Vagina (tissue), 2 donors: ENCODE measurements around the gene MAN1C1. TPM values are rescaled to one million over a fixed set of nuclear protein-coding genes. Genes with fewer than 3 reads are reported as not detected.

ENCODE experiments used
- DNase-seq, 2 donors: peaks; one replicate each; pipeline ENCODE4 v3.0.0-alpha.2; 2017; ENCODE audit errors: extremely low spot score in 2 of 2
- H3K27ac ChIP-seq: fragments of 200-600 bp; sonication (generic); one replicate; pipeline ENCODE4 v1.5.1; 2019
- H3K27me3 ChIP-seq: fragments of 200-600 bp; sonication (generic); one replicate; pipeline ENCODE4 v1.5.1; 2019
- H3K36me3 ChIP-seq, 2 donors: fragments of 200-600 bp; sonication (generic); one replicate each; pipeline ENCODE4 v1.5.1; 2017 to 2019
- H3K4me1 ChIP-seq: fragments of 200-600 bp; sonication (generic); one replicate; pipeline ENCODE4 v1.5.1; 2019
- H3K4me3 ChIP-seq, 2 donors: fragments of 200-600 bp; sonication (generic); 1 replicate in 1 of 2; 2 replicates in 1 of 2; pipeline ENCODE4 v1.5.1; 2016 to 2019
- H3K9me3 ChIP-seq: fragments of 200-600 bp; sonication (generic); one replicate; pipeline ENCODE4 v1.5.1; 2019
- POLR2A ChIP-seq, 2 donors: fragments of 450-650 bp; IDR thresholded peaks; one replicate each; pipeline ENCODE4 v1.6.1; 2017; ENCODE audit warnings: antibody characterized with exemption in 2 of 2, mild to moderate bottlenecking in 2 of 2, moderate library complexity in 2 of 2
- POLR2AphosphoS5 ChIP-seq, 2 donors: sonication (generic); formaldehyde crosslinking; IDR thresholded peaks; one replicate each; pipeline ENCODE4 v1.9.0; 2017; ENCODE audit warnings: antibody characterized with exemption in 2 of 2, mild to moderate bottlenecking in 2 of 2, low read depth in 1 of 2; ENCODE audit not compliant: insufficient read depth in 1 of 2
- intact Hi-C: fragments of 100-400 bp; cut with DNase I; formaldehyde crosslinking; loops from one replicate; pipeline ENCODE4 v1.15.1; 2023
- total RNA-seq: library from RNA; depleted of rRNA; stranded (reverse); fragments of >200 nt; gene quantifications from one replicate; pipeline ENCODE4 v1.2.3, GENCODE V29; 2016
- TF ChIP-seq, protein P1 (sequence below), 3 experiments: fragments of 450-650 bp in 2 of 3; fragments of 200-600 bp in 1 of 3; sonication (generic) in 1 of 3; IDR thresholded peaks; one replicate each; pipeline ENCODE4 v1.5.1; 2017 to 2019; ENCODE audit warnings: antibody characterized with exemption in 3 of 3, mild to moderate bottlenecking in 2 of 3, moderate library complexity in 2 of 3

The MAN1C1 gene
- total RNA-seq, 1 donor from 2014 or later = 31.4 TPM

DNA sequence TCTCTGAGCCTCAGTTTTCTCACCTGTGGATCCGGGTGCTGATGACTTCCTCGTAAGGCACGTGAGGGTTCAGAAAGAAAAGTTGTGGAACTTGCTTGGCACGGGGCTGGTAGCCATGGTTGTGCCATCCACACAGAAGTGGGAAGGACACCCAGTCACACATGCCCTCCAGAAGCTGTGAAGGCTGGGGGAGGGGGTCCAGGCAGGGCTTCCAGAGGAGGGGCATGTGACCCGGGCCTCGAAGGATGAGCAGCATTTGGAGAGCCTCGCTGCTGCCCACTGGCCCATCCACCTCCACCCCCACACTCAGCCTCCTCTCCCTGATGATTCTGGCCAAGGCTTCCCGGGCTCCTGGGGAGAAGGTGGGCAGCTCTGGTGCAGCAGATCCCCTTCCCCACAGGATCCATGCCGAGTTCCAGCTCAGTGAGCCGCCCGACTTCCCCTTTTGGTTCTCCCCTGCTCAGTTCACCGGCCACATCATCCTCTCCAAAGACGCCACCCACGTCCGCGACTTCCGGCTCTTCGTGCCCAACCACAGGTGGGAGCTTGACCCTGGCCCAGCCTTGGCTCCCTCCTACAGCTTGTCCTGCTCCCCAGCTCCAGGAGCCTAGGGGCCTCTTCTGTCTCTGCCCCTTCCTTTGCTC, 192.8 kb downstream of the MAN1C1 start:
- Histone ChIP-seq H3K9me3 (no peaks in the 10 kb centered on the region), H3K4me1 (peaks cover 34% of the 10 kb centered on the region), H3K27ac (no peak overlapping the region), H3K27me3 (no peaks in the 10 kb centered on the region), H3K4me3 (no peak overlapping the region), H3K36me3 (peaks cover 0 to 19% of the 10 kb centered on the region in 2 donors)
- TF ChIP-seq POLR2A (IDR thresholded peaks at IDR 0.05) = no peak
- TF ChIP-seq POLR2AphosphoS5 (IDR thresholded peaks at IDR 0.05; ENCODE audit: insufficient read depth in 1 of 2, low read depth in 1 of 2) = no peak
- TF ChIP-seq, protein P1, sequence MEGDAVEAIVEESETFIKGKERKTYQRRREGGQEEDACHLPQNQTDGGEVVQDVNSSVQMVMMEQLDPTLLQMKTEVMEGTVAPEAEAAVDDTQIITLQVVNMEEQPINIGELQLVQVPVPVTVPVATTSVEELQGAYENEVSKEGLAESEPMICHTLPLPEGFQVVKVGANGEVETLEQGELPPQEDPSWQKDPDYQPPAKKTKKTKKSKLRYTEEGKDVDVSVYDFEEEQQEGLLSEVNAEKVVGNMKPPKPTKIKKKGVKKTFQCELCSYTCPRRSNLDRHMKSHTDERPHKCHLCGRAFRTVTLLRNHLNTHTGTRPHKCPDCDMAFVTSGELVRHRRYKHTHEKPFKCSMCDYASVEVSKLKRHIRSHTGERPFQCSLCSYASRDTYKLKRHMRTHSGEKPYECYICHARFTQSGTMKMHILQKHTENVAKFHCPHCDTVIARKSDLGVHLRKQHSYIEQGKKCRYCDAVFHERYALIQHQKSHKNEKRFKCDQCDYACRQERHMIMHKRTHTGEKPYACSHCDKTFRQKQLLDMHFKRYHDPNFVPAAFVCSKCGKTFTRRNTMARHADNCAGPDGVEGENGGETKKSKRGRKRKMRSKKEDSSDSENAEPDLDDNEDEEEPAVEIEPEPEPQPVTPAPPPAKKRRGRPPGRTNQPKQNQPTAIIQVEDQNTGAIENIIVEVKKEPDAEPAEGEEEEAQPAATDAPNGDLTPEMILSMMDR (IDR thresholded peaks at IDR 0.05) = no peak
- intact Hi-C loops = no loop called here
- DNase-seq = no peak

DNA sequence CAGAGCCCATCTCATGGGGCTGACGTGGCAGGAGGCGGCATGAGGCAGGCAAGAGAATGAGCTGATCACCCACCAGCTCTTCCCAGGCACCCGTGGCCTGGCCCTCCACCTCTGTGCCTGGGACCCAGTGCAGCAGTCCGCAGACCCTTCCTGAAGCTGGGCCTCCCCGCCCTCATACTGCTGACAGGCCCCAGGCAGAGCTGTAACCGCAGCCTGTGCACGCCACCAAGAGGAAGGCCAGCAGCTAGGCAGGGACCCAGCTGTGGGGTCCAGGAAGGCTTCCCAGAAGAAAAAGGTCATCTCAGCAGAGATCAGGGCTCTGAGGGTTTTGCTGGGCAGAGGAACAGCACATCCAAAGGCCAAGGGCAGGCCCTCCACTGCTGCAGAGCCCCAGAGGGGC, 193.3 kb downstream of the MAN1C1 start:
- intact Hi-C loops = no loop called here
- Histone ChIP-seq H3K27ac (no peak overlapping the region), H3K36me3 (peaks cover 0 to 19% of the 10 kb centered on the region in 2 donors), H3K9me3 (no peaks in the 10 kb centered on the region), H3K4me3 (no peak overlapping the region), H3K4me1 (peaks cover 29% of the 10 kb centered on the region), H3K27me3 (no peaks in the 10 kb centered on the region)
- TF ChIP-seq, protein P1 (IDR thresholded peaks at IDR 0.05) = no peak
- DNase-seq = no peak

DNA sequence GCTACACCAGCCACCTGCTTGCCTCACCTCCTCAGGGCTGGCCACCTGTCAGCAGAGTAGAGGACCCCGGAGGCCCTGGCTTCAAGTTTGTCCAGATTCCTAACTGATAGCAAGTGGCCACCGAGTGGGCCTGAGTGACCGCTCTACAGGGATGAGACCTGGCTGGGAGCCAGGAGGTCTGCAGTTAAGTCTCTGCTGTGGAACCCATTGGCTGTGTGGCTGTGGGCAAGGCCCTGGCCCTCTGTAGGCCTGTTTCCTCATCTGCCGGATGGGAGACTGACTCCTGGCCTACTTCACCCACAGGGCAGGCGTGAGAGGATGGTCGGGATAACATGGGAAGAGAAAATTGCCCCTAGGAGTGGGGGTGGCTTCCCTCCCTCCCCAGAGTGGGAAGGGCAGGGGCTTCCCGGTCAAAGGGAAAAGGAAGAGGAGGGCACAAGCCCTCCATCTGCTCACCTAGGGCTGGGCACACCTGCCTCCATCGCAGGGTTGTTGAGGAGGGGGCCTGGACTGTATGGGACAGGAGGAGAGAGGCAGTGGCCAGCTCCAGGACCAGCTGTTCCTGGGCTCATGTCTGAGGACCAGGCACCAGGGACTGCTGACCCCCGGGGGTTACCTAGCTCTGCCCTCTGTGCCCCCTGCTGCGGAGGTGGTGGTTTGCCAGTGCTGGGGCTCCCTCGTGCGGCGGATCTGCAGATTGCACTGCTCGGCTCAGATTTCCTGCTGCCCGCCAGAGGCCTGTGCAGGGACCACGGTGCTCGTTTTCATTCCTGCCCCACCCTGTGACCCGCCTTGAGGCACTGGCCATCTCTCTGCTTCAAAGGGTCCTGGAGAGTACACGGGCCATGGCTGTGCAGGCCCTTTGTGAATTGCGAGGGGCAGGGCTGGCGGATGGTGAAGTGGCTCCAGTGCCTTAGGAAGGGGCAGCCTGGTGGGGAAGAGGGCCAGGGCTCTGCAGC, 194.0 kb downstream of the MAN1C1 start:
- Histone ChIP-seq H3K27ac (no peak overlapping the region), H3K4me3 (no peak overlapping the region), H3K9me3 (no peaks in the 10 kb centered on the region), H3K27me3 (no peaks in the 10 kb centered on the region), H3K36me3 (peaks cover 0 to 25% of the 10 kb centered on the region in 2 donors), H3K4me1 (peaks cover 22% of the 10 kb centered on the region)
- DNase-seq = peak in 1 of 2 donors; percentile 85
- TF ChIP-seq POLR2A (IDR thresholded peaks at IDR 0.05) (no peak), POLR2AphosphoS5 (IDR thresholded peaks at IDR 0.05; ENCODE audit: insufficient read depth in 1 of 2, low read depth in 1 of 2) (peak in 1 of 2 donors; percentile 44)
- TF ChIP-seq, protein P1 (IDR thresholded peaks at IDR 0.05) = peak; percentile 68 to 94 (median 89)
- intact Hi-C loops = no loop called here

DNA sequence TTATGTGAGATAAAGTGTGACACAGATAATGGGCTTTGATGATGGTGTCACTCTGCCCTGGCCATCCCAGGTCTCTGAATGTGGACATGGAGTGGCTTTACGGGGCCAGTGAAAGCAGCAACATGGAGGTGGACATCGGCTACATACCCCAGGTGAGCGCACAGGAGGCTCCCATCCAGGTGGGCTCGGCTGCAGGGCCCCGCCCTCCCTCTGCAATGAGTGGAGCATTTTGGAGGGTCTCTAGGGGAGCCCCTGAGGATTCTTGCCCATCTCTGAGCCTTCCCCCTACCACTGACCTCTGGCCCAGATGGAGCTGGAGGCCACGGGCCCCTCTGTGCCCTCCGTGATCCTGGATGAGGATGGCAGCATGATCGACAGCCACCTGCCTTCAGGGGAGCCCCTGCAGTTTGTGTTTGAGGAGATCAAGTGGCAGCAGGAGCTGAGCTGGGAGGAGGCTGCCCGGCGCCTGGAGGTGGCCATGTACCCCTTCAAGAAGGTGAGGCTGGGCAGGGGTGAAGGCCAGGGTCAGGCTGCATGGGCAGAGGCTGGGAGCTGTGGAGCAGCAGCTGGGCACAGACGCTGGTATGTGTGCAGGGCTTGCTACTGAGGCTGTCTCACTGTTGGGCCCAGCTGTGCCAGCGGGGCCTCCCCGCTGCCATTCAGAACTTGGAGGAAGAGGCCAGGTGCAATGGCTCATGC, 194.9 kb downstream of the MAN1C1 start:
- Histone ChIP-seq H3K27ac (no peak overlapping the region), H3K9me3 (no peaks in the 10 kb centered on the region), H3K27me3 (no peaks in the 10 kb centered on the region), H3K4me1 (peaks cover 13% of the 10 kb centered on the region), H3K4me3 (no peak overlapping the region), H3K36me3 (peaks cover 0 to 26% of the 10 kb centered on the region in 2 donors)
- DNase-seq = no peak
- TF ChIP-seq, protein P1 (IDR thresholded peaks at IDR 0.05) = no peak
- TF ChIP-seq POLR2A (IDR thresholded peaks at IDR 0.05) = no peak
- TF ChIP-seq POLR2AphosphoS5 (IDR thresholded peaks at IDR 0.05; ENCODE audit: insufficient read depth in 1 of 2, low read depth in 1 of 2) = no peak
- intact Hi-C loops = no loop called here
